ENCODE data around the gene FBXO31. TPM values are rescaled to one million over a fixed set of nuclear protein-coding genes. Genes with fewer than 3 reads are reported as not detected.
"Not testable (repeated sequence)": the region's sequence is repeated elsewhere in the genome, so short reads cannot be mapped to it uniquely, and the experiment has no call there.

The FBXO31 gene
- polyA plus RNA-seq, 1 donor from 2014 or later: 20.6 TPM

- Histone ChIP-seq H4K20me1 (ENCODE audit: insufficient read depth) (no peaks in the 10 kb centered on the region), H3K36me3 (ENCODE audit: insufficient read depth, low read length) (no peaks in the 10 kb centered on the region), H3K4me3 (ENCODE audit: low read length) (no peak overlapping the region), H3K9me3 (ENCODE audit: low read length) (no peaks in the 10 kb centered on the region), H3K4me2 (ENCODE audit: low read length) (no peak overlapping the region), H3K9ac (ENCODE audit: low read length) (no peak overlapping the region), H3F3A (ENCODE audit: insufficient read depth, low read length, poor library complexity, severe bottlenecking) (no peaks in the 10 kb centered on the region), H2AFZ (ENCODE audit: low read depth, low read length) (no peak overlapping the region), H3K79me2 (replicated peaks; ENCODE audit: insufficient read depth, low read length) (no peaks in the 10 kb centered on the region), H3K27me3 (ENCODE audit: insufficient read depth, low read depth, low read length) (no peaks in the 10 kb centered on the region), H3K27ac (ENCODE audit: low read length) (no peak overlapping the region), H3K9me2 (ENCODE audit: insufficient read depth, low read length) (no peaks in the 10 kb centered on the region)
- no peak for TF ChIP-seq EZH2 (IDR thresholded peaks at IDR 0.05; ENCODE audit: borderline replicate concordance, insufficient read depth, low read length, poor library complexity, severe bottlenecking)
- no peak for TF ChIP-seq SMC3 (conservative IDR thresholded peaks at IDR 0.05; ENCODE audit: poor library complexity)
- TF ChIP-seq EP300 (conservative IDR thresholded peaks at IDR 0.05; ENCODE audit: poor library complexity, severe bottlenecking): no peak
- TF ChIP-seq POLR2AphosphoS5 (IDR thresholded peaks at IDR 0.05): no peak
- TF ChIP-seq TAF1 (IDR thresholded peaks at IDR 0.05; ENCODE audit: low read depth): no peak
These were observed 40.4 kb downstream of the FBXO31 start for GRCh38 chr16:87342978-87343752.

GRCh38 chr16:87342504-87342903 lies 41.1 kb downstream of the FBXO31 start:
- no peaks in the 10 kb centered on the region for H3K79me2 ChIP-seq (replicated peaks; ENCODE audit: insufficient read depth, low read length)
- H3K4me3 ChIP-seq (ENCODE audit: low read length): no peak overlapping the region

DNA sequence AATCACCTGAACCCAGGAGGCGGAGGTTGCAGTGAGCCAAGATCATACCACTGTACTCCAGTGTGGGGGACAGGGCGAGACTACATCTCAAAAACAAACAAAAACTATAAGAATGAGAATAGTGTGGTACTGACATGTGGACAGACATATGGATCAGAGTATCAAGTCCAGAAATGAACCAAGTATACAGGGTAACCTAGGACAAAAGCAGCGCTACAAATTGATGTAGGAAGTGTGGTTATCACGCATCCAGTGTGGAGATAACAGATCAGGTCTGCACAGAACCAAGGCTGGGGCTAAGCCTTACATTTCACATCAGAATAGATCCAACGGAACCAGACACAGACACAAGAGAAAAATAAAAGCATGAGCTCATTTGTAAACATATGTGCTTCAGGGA lies 43.4 kb downstream of the FBXO31 start:
- no peaks in the 10 kb centered on the region for H3K36me3 ChIP-seq (ENCODE audit: insufficient read depth, low read length)
- H3K9me2 ChIP-seq (ENCODE audit: insufficient read depth, low read length): no peaks in the 10 kb centered on the region
- H3K27ac ChIP-seq (ENCODE audit: low read length): no peak overlapping the region
- H3K9me3 ChIP-seq (ENCODE audit: low read length): no peaks in the 10 kb centered on the region
- H3K79me2 ChIP-seq (replicated peaks; ENCODE audit: insufficient read depth, low read length): no peaks in the 10 kb centered on the region
- no peak overlapping the region for H3K4me3 ChIP-seq (ENCODE audit: low read length)
- H3K4me2 ChIP-seq (ENCODE audit: low read length): no peak overlapping the region
- no peak overlapping the region for H2AFZ ChIP-seq (ENCODE audit: low read depth, low read length)
- no peaks in the 10 kb centered on the region for H3F3A ChIP-seq (ENCODE audit: insufficient read depth, low read length, poor library complexity, severe bottlenecking)
- TF ChIP-seq SMC3 (conservative IDR thresholded peaks at IDR 0.05; ENCODE audit: poor library complexity) (no peak), MXI1 (conservative IDR thresholded peaks at IDR 0.05; ENCODE audit: poor library complexity, severe bottlenecking) (no peak), RAD21 (conservative IDR thresholded peaks at IDR 0.05) (no peak), TAF1 (IDR thresholded peaks at IDR 0.05; ENCODE audit: low read depth) (no peak), REST (IDR thresholded peaks at IDR 0.05; ENCODE audit: borderline replicate concordance) (no peak), EZH2 (IDR thresholded peaks at IDR 0.05; ENCODE audit: borderline replicate concordance, insufficient read depth, low read length, poor library complexity, severe bottlenecking) (no peak), EP300 (conservative IDR thresholded peaks at IDR 0.05; ENCODE audit: poor library complexity, severe bottlenecking) (no peak), POLR2AphosphoS5 (IDR thresholded peaks at IDR 0.05) (no peak)
- TF ChIP-seq, protein P1, sequence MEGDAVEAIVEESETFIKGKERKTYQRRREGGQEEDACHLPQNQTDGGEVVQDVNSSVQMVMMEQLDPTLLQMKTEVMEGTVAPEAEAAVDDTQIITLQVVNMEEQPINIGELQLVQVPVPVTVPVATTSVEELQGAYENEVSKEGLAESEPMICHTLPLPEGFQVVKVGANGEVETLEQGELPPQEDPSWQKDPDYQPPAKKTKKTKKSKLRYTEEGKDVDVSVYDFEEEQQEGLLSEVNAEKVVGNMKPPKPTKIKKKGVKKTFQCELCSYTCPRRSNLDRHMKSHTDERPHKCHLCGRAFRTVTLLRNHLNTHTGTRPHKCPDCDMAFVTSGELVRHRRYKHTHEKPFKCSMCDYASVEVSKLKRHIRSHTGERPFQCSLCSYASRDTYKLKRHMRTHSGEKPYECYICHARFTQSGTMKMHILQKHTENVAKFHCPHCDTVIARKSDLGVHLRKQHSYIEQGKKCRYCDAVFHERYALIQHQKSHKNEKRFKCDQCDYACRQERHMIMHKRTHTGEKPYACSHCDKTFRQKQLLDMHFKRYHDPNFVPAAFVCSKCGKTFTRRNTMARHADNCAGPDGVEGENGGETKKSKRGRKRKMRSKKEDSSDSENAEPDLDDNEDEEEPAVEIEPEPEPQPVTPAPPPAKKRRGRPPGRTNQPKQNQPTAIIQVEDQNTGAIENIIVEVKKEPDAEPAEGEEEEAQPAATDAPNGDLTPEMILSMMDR (IDR thresholded peaks at IDR 0.05; ENCODE audit: poor library complexity, severe bottlenecking): no peak
- no peaks in the 10 kb centered on the region for H3K27me3 ChIP-seq (ENCODE audit: insufficient read depth, low read depth, low read length)
- no peaks in the 10 kb centered on the region for H4K20me1 ChIP-seq (ENCODE audit: insufficient read depth)
- no peak overlapping the region for H3K9ac ChIP-seq (ENCODE audit: low read length)

More at GRCh38 chr16:87342504-87342903, 41.1 kb downstream of the FBXO31 start:
- no peak overlapping the region for H3K9ac ChIP-seq (ENCODE audit: low read length)
- H2AFZ ChIP-seq (ENCODE audit: low read depth, low read length): no peak overlapping the region
- no peaks in the 10 kb centered on the region for H4K20me1 ChIP-seq (ENCODE audit: insufficient read depth)
- no peaks in the 10 kb centered on the region for H3K9me3 ChIP-seq (ENCODE audit: low read length)
- H3K36me3 ChIP-seq (ENCODE audit: insufficient read depth, low read length): no peaks in the 10 kb centered on the region
- no peaks in the 10 kb centered on the region for H3F3A ChIP-seq (ENCODE audit: insufficient read depth, low read length, poor library complexity, severe bottlenecking)
- H3K27me3 ChIP-seq (ENCODE audit: insufficient read depth, low read depth, low read length): no peaks in the 10 kb centered on the region
- TF ChIP-seq TAF1 (IDR thresholded peaks at IDR 0.05; ENCODE audit: low read depth) (no peak), EP300 (conservative IDR thresholded peaks at IDR 0.05; ENCODE audit: poor library complexity, severe bottlenecking) (no peak)
- H3K9me2 ChIP-seq (ENCODE audit: insufficient read depth, low read length): no peaks in the 10 kb centered on the region
- no peak overlapping the region for H3K4me2 ChIP-seq (ENCODE audit: low read length)
- no peak overlapping the region for H3K27ac ChIP-seq (ENCODE audit: low read length)

- H3K9me3 ChIP-seq (ENCODE audit: low read length); H3F3A ChIP-seq (ENCODE audit: insufficient read depth, low read length, poor library complexity, severe bottlenecking); H3K79me2 ChIP-seq (replicated peaks; ENCODE audit: insufficient read depth, low read length); H3K36me3 ChIP-seq (ENCODE audit: insufficient read depth, low read length); H3K4me3 ChIP-seq (ENCODE audit: low read length); H3K9me2 ChIP-seq (ENCODE audit: insufficient read depth, low read length); H3K27me3 ChIP-seq (ENCODE audit: insufficient read depth, low read depth, low read length); H3K27ac ChIP-seq (ENCODE audit: low read length); H2AFZ ChIP-seq (ENCODE audit: low read depth, low read length); H4K20me1 ChIP-seq (ENCODE audit: insufficient read depth); H3K9ac ChIP-seq (ENCODE audit: low read length); H3K4me2 ChIP-seq (ENCODE audit: low read length): not testable (repeated sequence)
These were observed 43.9 kb downstream of the FBXO31 start for GRCh38 chr16:87339724-87340105.
